ENCODE measurements around the gene MYPN.
"Not testable (repeated sequence)": the region's sequence is repeated elsewhere in the genome, so short reads cannot be mapped to it uniquely, and the experiment has no call there.

Gene MYPN

GRCh38 chr10:68180490-68180889, 71.2 kb downstream of the MYPN start:
- H3K4me1 ChIP-seq: no peaks in the 10 kb centered on the region
- H3K27me3 ChIP-seq: peaks cover 0 to 3% of the 10 kb centered on the region in 2 donors
- no peak overlapping the region for H3K27ac ChIP-seq
- intact Hi-C loops (cut with DNase I; ENCODE audit: low total_unique reads): no loop called here
- no peaks in the 10 kb centered on the region for H3K36me3 ChIP-seq
- H3K9me3 ChIP-seq: no peaks in the 10 kb centered on the region
- no peak overlapping the region for H3K4me3 ChIP-seq
- no peak for DNase-seq
- no peak for TF ChIP-seq CTCF (IDR thresholded peaks at IDR 0.05)

GRCh38 chr10:68184546-68184945, 75.3 kb downstream of the MYPN start:
- intact Hi-C loops (cut with DNase I; ENCODE audit: low total_unique reads): no loop called here
- no peaks in the 10 kb centered on the region for H3K9me3 ChIP-seq
- no peaks in the 10 kb centered on the region for H3K36me3 ChIP-seq
- DNase-seq: no peak
- TF ChIP-seq CTCF (IDR thresholded peaks at IDR 0.05): no peak
- no peak overlapping the region for H3K4me3 ChIP-seq
- H3K4me1 ChIP-seq: no peaks in the 10 kb centered on the region
- peaks cover 0 to 4% of the 10 kb centered on the region in 2 donors for H3K27me3 ChIP-seq
- no peak overlapping the region for H3K27ac ChIP-seq

DNA sequence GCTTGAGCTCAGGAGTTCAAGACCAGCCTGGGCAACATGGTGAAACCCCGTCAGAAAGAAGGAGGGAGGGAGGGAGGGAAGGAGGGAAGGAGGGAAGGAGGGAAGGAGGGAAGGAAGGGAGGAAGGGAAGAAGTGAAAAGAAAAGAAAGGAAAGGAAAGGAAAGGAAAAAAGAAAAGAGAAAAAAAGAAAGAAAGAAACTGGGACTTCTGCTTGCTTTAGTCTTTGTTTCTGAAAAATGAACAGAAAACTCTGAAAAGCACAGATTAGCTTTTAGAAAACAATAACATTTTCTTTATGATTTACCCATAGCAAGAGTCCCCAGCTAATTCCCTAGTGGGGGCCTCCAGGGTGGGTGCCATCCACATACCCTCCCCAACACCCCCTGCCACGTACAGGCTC, 75.8 kb downstream of the MYPN start:
- intact Hi-C loops (cut with DNase I; ENCODE audit: low total_unique reads): no loop called here
- no peaks in the 10 kb centered on the region for H3K4me1 ChIP-seq
- H3K27me3 ChIP-seq: peaks cover 0 to 4% of the 10 kb centered on the region in 2 donors
- no peak overlapping the region for H3K27ac ChIP-seq
- H3K9me3 ChIP-seq: no peaks in the 10 kb centered on the region
- no peak for DNase-seq
- no peak overlapping the region for H3K4me3 ChIP-seq
- no peaks in the 10 kb centered on the region for H3K36me3 ChIP-seq
- no peak for TF ChIP-seq CTCF (IDR thresholded peaks at IDR 0.05)

GRCh38 chr10:68188835-68189234, 79.5 kb downstream of the MYPN start:
- H3K27me3 ChIP-seq: peaks cover 0 to 4% of the 10 kb centered on the region in 2 donors
- H3K9me3 ChIP-seq: no peaks in the 10 kb centered on the region
- intact Hi-C loops (cut with DNase I; ENCODE audit: low total_unique reads): no loop called here
- H3K4me3 ChIP-seq: no peak overlapping the region
- H3K4me1 ChIP-seq: no peaks in the 10 kb centered on the region
- no peak for TF ChIP-seq CTCF (IDR thresholded peaks at IDR 0.05)
- DNase-seq: no peak
- H3K36me3 ChIP-seq: no peaks in the 10 kb centered on the region
- H3K27ac ChIP-seq: no peak overlapping the region

- Histone ChIP-seq H3K9me3 (no peaks in the 10 kb centered on the region), H3K27ac (no peak overlapping the region), H3K27me3 (no peaks in the 10 kb centered on the region), H3K4me1 (no peaks in the 10 kb centered on the region), H3K36me3 (no peaks in the 10 kb centered on the region), H3K4me3 (no peak overlapping the region)
- no peak for DNase-seq
- intact Hi-C loops (cut with DNase I; ENCODE audit: low total_unique reads): no loop called here
- TF ChIP-seq CTCF (IDR thresholded peaks at IDR 0.05): no peak
Measured at GRCh38 chr10:68192113-68192512, 82.8 kb downstream of the MYPN start.

- intact Hi-C loops (cut with DNase I; ENCODE audit: low total_unique reads): no loop called here
- Histone ChIP-seq H3K4me1 (no peaks in the 10 kb centered on the region), H3K9me3 (no peaks in the 10 kb centered on the region), H3K4me3 (no peak overlapping the region), H3K27ac (no peak overlapping the region), H3K27me3 (peaks cover 0 to 9% of the 10 kb centered on the region in 2 donors), H3K36me3 (no peaks in the 10 kb centered on the region)
- no peak for TF ChIP-seq CTCF (IDR thresholded peaks at IDR 0.05)
- no peak for DNase-seq
Measured at GRCh38 chr10:68194290-68194689, 85.0 kb downstream of the MYPN start.

DNA sequence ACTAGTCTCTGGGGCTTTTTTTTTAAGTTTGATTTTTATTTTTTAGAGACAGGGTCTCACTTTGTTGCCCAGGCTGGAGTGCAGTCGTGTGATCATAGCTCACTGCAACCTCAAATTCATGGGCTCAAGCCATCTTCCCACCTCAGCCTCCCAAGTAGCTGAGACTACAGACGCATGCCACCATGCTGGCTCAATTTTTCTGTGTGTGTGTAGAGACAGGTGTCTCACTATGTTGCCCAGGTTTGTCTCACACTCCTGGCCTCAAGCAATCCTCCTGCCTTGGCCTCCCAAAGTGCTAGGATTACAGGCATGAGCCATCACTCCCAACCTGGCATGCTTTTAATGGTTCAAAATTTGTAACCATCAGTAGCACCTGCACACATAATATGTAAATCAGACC, 86.5 kb downstream of the MYPN start:
- H3K9me3 ChIP-seq; intact Hi-C loops (cut with DNase I; ENCODE audit: low total_unique reads); H3K36me3 ChIP-seq; H3K4me3 ChIP-seq; H3K27ac ChIP-seq; DNase-seq; H3K4me1 ChIP-seq: not testable (repeated sequence)
- peaks cover 0 to 18% of the 10 kb centered on the region in 2 donors for H3K27me3 ChIP-seq
